DMS153 treated with DMSO at 0.1 percent for 48 hours (cell line): ENCODE measurements around the gene ZNF157.
"Not testable (repeated sequence)": the region's sequence is repeated elsewhere in the genome, so short reads cannot be mapped to it uniquely, and the experiment has no call there.

ENCODE experiments used
- DNase-seq: peaks from one replicate; lab custom pipeline; 2025; ENCODE audit not compliant: unreplicated experiment; lab: John Stamatoyannopoulos, UW

Gene ZNF157

GRCh38 chrX:47370278-47370677 lies at the start of gene ZNF157:
Gene ZNF157, plus strand, starts transcription at chrX:47370578. Its CDS starts 91 bp downstream, at chrX:47370669.
- no peak for DNase-seq

GRCh38 chrX:47321386-47321785 lies 49.0 kb upstream of the ZNF157 start:
- no peak for DNase-seq

GRCh38 chrX:47321823-47322371 lies 48.5 kb upstream of the ZNF157 start:
- DNase-seq: no peak

- no peak for DNase-seq
These were observed 42.5 kb upstream of the ZNF157 start for GRCh38 chrX:47327902-47328301.

DNA sequence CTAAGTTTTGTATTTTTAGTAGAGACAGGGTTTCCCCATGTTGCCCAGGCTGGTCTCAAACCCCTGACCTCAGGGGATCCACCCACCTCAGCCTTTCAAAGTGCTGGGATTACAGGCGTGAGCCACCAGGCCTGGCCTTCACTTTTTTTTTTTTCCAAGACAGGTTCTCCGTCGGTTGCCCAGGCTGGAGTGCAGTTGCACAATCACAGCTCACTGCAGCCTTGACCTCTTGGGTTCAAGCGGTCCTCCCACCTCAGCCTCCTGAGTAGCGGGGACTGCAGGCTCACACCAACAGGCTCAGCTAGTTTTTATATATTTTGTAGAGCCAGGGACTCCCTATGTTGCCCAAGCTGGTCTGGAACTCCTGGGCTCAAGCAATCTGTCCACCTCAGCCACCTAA lies 37.6 kb upstream of the ZNF157 start:
- DNase-seq: not testable (repeated sequence)

GRCh38 chrX:47351706-47352105 lies 18.7 kb upstream of the ZNF157 start:
- no peak for DNase-seq

- DNase-seq: no peak
These were observed 11.9 kb upstream of the ZNF157 start for GRCh38 chrX:47358387-47359065.

GRCh38 chrX:47360423-47361179 lies 9.8 kb upstream of the ZNF157 start:
- no peak for DNase-seq

DNA sequence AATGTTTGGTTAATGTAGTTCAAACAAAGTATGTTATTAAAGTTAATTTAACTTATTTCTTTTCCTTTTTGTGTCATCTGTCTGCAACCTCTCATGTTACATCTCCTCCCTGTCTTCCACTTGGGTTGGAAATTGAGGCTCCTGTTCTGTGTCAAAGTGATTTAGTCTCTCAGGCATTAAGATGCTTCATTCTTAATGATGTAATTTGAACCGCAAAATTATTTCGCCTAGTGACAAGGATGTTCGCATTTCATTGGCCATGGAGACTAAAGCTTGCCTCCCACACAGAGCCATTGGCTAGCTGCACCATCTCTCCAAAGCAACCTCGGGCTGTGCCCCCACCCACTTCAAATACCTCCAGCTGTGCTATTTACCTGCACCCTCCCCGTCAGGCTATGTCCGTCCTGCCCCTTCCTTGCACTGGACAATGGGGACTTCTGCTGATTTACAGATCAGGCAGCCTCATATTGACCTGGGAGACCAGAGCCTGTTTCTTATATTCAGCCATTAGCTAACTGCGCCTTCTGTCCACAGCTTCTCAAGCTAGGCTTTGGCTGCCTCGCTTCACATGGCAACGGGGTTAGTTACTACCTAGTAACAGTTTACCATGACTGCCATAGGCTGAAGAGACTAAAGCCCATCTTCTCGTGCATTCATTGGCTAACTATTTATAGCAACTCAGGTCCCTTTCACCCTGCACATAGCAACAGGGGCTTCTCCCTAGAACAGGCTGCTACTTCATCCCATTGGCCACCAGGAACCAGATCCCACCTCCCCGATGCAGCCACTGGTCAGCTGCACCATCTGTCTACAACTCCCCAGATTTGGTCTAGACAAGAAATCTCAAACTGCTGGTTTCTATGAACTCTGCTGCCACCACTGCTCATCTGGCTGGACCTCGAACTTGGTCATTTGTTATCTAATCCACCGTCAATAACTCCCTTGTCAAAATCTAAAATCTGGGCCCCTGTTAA lies 8.6 kb upstream of the ZNF157 start:
- DNase-seq: peak; percentile 20

DNA sequence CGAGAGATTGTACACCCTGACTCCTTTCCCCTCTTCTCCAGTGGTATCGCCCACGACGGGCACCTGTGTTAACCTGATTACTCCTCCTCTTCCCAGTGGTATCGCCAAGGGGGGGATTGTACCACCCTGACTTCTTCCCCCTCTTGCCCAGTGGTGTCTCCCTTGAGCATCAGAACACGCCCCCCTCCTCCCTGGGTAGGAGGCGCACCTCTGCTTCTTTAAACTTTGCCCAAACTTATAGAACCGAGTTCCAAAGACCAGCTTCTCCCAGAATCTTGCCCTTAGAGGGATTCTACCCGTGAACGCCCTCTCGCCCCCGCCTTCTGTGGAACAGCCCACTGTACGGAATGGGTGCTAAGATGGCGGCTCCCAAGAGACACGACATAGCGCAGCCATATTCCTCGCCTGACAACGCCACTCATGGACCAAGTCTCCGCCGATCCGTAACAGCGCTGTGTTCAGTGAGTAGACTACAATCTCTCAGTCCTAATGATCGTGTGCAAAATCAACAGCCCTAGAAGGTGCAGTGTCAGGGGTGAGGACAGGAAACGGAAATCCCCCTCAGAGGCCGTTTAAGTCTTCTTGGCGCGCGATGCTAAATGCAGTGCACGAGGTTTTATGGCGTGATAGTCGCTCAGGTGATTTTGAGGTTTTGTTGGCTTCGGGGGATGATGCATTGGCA lies 4.2 kb upstream of the ZNF157 start:
- peak; percentile 72 for DNase-seq

GRCh38 chrX:47373198-47373597 lies 2.8 kb downstream of the ZNF157 start:
- no peak for DNase-seq

GRCh38 chrX:47380268-47380667 lies 9.9 kb downstream of the ZNF157 start:
- no peak for DNase-seq

DNA sequence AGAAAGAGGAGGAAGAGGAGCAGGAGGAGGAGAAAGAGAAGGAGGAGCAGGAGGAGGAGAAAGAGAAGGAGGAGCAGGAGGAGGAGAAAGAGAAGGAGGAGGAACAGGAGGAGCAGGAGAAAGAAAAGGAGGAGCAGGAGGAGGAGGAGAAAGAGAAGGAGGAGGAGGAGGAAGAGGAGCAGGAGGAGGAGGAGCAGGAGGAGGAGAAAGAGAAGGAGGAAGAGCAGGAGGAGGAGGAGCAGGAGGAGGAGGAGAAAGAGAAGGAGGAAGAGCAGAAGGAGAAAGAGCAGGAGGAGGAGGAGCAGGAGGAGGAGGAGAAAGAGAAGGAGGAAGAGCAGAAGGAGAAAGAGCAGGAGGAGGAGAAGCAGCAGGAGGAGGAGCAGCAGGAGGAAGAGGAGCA lies 10.5 kb downstream of the ZNF157 start:
- DNase-seq: not testable (repeated sequence)

GRCh38 chrX:47384502-47384901 lies 14.1 kb downstream of the ZNF157 start:
- DNase-seq: peak; percentile 39

DNA sequence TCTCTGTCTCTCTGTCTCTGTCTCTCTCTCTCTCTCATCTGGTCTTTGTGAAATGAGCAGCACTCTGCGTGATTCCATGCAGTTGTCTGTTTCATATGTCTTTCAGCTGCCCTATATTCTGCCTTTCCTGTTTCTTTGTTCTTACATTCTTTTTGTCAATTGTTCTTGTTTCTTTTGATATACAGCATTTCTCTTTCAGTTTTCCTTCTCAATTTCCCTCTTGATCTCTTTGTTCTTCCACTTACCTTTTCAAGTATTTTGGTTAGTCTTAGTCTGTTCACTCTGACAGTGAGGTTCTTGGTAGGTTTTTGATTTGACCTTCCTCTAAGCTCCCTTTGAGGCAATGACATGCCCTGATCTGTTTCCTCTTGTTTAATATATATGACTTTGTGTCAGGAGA lies 20.4 kb downstream of the ZNF157 start:
- no peak for DNase-seq

DNA sequence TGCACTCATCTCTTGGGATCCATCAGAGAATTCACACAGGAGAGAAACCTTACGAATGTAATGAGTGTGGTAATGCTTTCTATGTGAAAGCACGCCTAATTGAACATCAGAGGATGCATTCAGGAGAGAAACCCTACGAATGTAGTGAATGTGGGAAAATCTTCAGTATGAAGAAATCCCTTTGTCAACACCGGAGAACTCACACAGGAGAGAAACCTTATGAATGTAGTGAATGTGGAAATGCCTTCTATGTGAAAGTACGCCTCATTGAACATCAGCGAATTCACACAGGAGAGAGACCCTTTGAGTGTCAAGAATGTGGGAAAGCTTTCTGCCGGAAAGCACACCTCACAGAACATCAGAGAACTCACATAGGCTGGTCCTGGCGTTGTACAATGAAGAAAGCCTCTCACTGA lies 42.8 kb downstream of the ZNF157 start:
- no peak for DNase-seq

DNA sequence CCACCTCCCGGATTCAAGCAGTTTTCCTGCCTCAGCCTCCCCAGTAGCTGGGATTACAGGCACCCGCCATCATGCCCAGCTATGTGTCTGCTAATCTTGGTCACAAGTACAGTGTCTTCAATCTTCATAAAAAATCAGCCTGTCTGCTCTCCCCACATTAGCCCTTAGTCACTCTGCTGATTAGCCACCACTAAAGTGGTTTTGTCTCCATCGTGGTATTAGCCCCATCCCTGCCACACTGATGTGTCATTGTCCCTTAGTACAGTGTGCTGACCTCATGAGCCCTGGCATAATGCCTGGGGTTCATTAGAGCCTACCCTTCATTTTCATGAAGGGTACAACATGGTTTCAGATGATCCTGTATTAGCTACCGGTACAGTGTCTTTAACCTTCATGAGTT lies 49.9 kb downstream of the ZNF157 start:
- DNase-seq: no peak

GRCh38 chrX:47420962-47421361 lies 50.6 kb downstream of the ZNF157 start:
- no peak for DNase-seq

- DNase-seq: no peak
These were observed 52.1 kb downstream of the ZNF157 start for GRCh38 chrX:47422444-47422843.

GRCh38 chrX:47430925-47431324 lies 60.5 kb downstream of the ZNF157 start:
- DNase-seq: no peak

- DNase-seq: no peak
These were observed 76.1 kb downstream of the ZNF157 start for GRCh38 chrX:47446431-47446830.
